ENCODE measurements around the gene SOS1. TPM values are rescaled to one million over a fixed set of nuclear protein-coding genes. Genes with fewer than 3 reads are reported as not detected.

The SOS1 gene
- total and polyA plus RNA-seq, 2 of the 13 experiments (the other 11 are each of a cell fraction or from before 2014, with no cell fraction given), result 20.8 to 60.4 TPM

- TF ChIP-seq ZXDC (CRISPR knock-in tag; IDR thresholded peaks at IDR 0.05), result no peak
These were observed 141.9 kb downstream of the SOS1 start (continued) for GRCh38 chr2:38978908-38979307.

- Histone ChIP-seq H3K9ac (ENCODE audit: insufficient read depth, low read depth, low read length) (no peak overlapping the region), H3K79me2 (ENCODE audit: insufficient read depth, low read length) (no peaks in the 10 kb centered on the region), H3K4me2 (ENCODE audit: low read depth, low read length) (no peak overlapping the region), H3K4me3 (replicated peaks in 1 of 3; ENCODE audit: insufficient read depth in 1 of 3, low read depth in 2 of 3, low read length in 3 of 3) (no peak overlapping the region), H3K4me1 (ENCODE audit: insufficient read depth, low read length) (peaks cover 52% of the 10 kb centered on the region), H4K20me1 (ENCODE audit: insufficient read depth, low read length) (no peaks in the 10 kb centered on the region), H3K27ac (ENCODE audit: extremely low read length, insufficient read depth, low read length) (no peak overlapping the region), H3K27me3 (ENCODE audit: control insufficient read depth in 1 of 2, insufficient read depth in 2 of 2, low read length in 2 of 2) (no peaks in the 10 kb centered on the region; a peak in 1 of 5 replicates), H3K36me3 (replicated peaks in 1 of 2; ENCODE audit: control insufficient read depth in 1 of 2, insufficient read depth in 2 of 2, low read length in 2 of 2) (peaks cover 0 to 2% of the 10 kb centered on the region in 2 experiments; a peak in 1 of 5 replicates), H3K9me3 (ENCODE audit: low read length) (no peaks in the 10 kb centered on the region), H2AFZ (ENCODE audit: low read length) (no peak overlapping the region)
- DNase-seq (ENCODE audit: low spot score) (no peak), ATAC-seq (no peak), FAIRE-seq (no peak)
- no TSS peak for BruUV-seq (replicated peaks)
- 95% methylated on average over 5 of the region's 5 CpGs for WGBS (ENCODE audit: low lambda C conversion rate)
- POLR2A ChIA-PET, result no interaction called here
- CTCF ChIA-PET (ENCODE audit: low intra/inter-chr PET ratio, low total read pairs), result no interaction called here
- in situ Hi-C loops (cut with HindIII; ENCODE audit: extremely low pct_ligation_motif_present, low pct_unique_long_range_greater_than_20kb), result no loop called here
- intact Hi-C loops (cut with micrococcal nuclease; ENCODE audit: unreplicated experiment), result no loop called here
- peak; percentile 22 for TF ChIP-seq RBM22 (optimal IDR thresholded peaks at IDR 0.05; ENCODE audit: low read length)
- TF ChIP-seq ZSCAN25 (CRISPR knock-in tag; IDR thresholded peaks at IDR 0.05), result no peak
These were observed 142.5 kb downstream of the SOS1 start for GRCh38 chr2:38978296-38978903.

GRCh38 chr2:38977047-38977446 lies 143.8 kb downstream of the SOS1 start:
- no TSS peak for BruUV-seq (replicated peaks)

More at GRCh38 chr2:38977047-38977446, 143.8 kb downstream of the SOS1 start:
- intact Hi-C loops (cut with micrococcal nuclease; ENCODE audit: unreplicated experiment) (no loop called here), in situ Hi-C loops (cut with HindIII; ENCODE audit: extremely low pct_ligation_motif_present, low pct_unique_long_range_greater_than_20kb) (no loop called here)
- Histone ChIP-seq H3K4me1 (ENCODE audit: insufficient read depth, low read length) (peaks cover 39% of the 10 kb centered on the region), H2AFZ (ENCODE audit: low read length) (no peak overlapping the region), H3K4me3 (replicated peaks in 1 of 3; ENCODE audit: insufficient read depth in 1 of 3, low read depth in 2 of 3, low read length in 3 of 3) (no peak overlapping the region), H3K27me3 (ENCODE audit: control insufficient read depth in 1 of 2, insufficient read depth in 2 of 2, low read length in 2 of 2) (no peaks in the 10 kb centered on the region; a peak in 1 of 5 replicates), H4K20me1 (ENCODE audit: insufficient read depth, low read length) (no peaks in the 10 kb centered on the region), H3K4me2 (ENCODE audit: low read depth, low read length) (no peak overlapping the region), H3K79me2 (ENCODE audit: insufficient read depth, low read length) (no peaks in the 10 kb centered on the region), H3K9me3 (ENCODE audit: low read length) (no peaks in the 10 kb centered on the region), H3K9ac (ENCODE audit: insufficient read depth, low read depth, low read length) (no peak overlapping the region), H3K27ac (ENCODE audit: extremely low read length, insufficient read depth, low read length) (no peak overlapping the region), H3K36me3 (replicated peaks in 1 of 2; ENCODE audit: control insufficient read depth in 1 of 2, insufficient read depth in 2 of 2, low read length in 2 of 2) (no peaks in the 10 kb centered on the region; a peak in 1 of 5 replicates)
- POLR2A ChIA-PET, result no interaction called here
- FAIRE-seq (no peak), ATAC-seq (no peak), DNase-seq (ENCODE audit: low spot score) (no peak)
- CTCF ChIA-PET (ENCODE audit: low intra/inter-chr PET ratio, low total read pairs), result no interaction called here
- no peak for TF ChIP-seq ZNF354B (CRISPR knock-in tag; IDR thresholded peaks at IDR 0.05)
- 0 out of 2 replicates have a peak, but pooled peaks have one; percentile 62 for TF ChIP-seq CHD4 (IDR thresholded peaks at IDR 0.05; ENCODE audit: borderline replicate concordance, low read length)
- 97% methylated on average over 3 of the region's 3 CpGs for WGBS (ENCODE audit: low lambda C conversion rate)

Data from HepG2 (cell line).